Endometrial microvascular endothelial cells (primary cell): ENCODE measurements around the gene INF2. TPM values are rescaled to one million over a fixed set of nuclear protein-coding genes. Genes with fewer than 3 reads are reported as not detected.
"Not testable (repeated sequence)": the region's sequence is repeated elsewhere in the genome, so short reads cannot be mapped to it uniquely, and the experiment has no call there.

Source experiments
- in situ Hi-C: cut with HindIII; loops from 2 replicates; pipeline ENCODE4 v1.10.0; 2017; ENCODE audit warnings: low sequenced_read_pairs, low pct_unique_long_range_greater_than_20kb; ENCODE audit errors: inconsistent ontology term
- total RNA-seq: library from RNA; depleted of rRNA; stranded (reverse); fragments of >200 nt; gene quantifications from one replicate; pipeline ENCODE4 v1.2.3, GENCODE V29; 2015; ENCODE audit errors: inconsistent ontology term

Gene INF2
- total RNA-seq: 79.4 TPM

GRCh38 chr14:104689109-104689880 is at the start of gene INF2:
TSS of gene INF2 (plus strand) at chr14:104689618. CDS start at chr14:104701366, 11,748 bp downstream.
- in situ Hi-C loops: no loop called here

DNA sequence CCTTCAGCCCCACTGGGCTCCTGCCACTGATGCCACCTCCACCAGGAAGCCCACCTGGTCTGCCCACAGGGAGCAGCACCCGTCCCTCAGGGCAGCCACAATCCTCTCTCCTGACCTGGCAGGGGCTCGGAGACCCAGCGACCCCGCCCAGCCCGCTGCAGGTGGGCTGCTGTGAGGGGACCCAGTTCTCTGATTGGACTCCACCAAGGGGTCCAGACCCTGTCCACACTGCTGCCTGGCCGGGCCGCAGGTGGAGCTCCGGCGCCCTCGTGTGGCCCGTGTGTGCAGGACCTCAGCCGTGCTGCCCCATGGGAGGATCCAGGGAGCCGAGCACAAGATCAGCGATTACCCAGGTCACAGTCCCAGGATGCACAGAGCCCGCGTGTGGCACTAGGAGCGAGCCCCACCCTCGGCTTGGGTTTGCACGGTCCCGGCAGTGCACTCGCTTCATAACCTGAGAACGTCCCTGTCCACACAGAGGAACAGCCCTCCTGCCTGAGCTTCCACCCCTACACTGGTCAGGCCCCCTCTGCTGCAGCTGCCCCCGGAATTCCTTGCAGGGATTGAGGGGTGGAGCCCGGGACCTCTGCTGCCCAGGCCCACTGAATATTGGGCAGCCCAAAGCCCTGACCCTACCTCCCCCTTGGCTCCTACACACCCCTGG is 49.4 kb upstream of the INF2 start:
- in situ Hi-C loops: no loop called here

- in situ Hi-C loops: no loop called here
These were observed 48.7 kb upstream of the INF2 start for GRCh38 chr14:104640681-104641080.

DNA sequence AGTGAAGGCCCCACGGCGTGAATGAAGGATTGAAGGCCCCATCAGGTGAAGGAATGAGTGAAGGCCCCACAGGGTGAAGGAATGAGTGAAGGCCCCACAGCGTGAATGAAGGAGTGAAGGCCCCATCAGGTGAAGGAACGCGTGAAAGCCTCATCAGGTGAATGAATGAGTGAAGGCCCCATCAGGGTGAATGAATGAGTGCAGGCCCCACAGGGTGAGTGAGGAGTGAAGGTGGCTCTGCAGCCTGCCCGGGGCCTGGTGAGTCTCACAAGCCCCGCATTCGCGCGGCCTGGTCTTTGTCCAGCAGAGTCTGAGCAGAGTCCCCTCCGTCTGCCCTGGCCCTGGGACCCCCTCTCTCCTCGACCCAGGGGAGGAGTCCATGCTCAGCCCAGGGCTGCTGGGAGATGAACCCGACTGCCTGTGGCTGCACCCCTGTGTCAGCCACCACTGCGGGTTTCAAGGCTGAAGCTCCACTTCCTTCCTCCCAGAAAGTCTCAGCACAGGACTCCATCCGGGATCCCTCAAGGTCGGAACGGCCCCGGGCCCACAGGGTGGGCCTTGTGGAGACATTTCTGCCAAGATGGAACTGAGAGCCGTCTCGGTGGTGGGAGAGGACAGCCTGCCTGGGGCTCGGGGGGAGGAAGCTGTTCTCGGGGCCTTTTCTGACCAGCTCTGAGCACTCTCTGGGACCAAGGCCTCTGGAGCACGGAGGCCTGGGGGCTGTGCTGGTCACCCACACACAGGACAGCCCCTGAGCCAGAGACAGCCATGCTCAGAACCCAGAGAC is 47.5 kb upstream of the INF2 start:
- in situ Hi-C loops: no loop called here

- in situ Hi-C loops: no loop called here
These were observed 46.9 kb upstream of the INF2 start for GRCh38 chr14:104642540-104642868.

GRCh38 chr14:104643306-104643705 is 46.1 kb upstream of the INF2 start:
- in situ Hi-C loops: no loop called here

DNA sequence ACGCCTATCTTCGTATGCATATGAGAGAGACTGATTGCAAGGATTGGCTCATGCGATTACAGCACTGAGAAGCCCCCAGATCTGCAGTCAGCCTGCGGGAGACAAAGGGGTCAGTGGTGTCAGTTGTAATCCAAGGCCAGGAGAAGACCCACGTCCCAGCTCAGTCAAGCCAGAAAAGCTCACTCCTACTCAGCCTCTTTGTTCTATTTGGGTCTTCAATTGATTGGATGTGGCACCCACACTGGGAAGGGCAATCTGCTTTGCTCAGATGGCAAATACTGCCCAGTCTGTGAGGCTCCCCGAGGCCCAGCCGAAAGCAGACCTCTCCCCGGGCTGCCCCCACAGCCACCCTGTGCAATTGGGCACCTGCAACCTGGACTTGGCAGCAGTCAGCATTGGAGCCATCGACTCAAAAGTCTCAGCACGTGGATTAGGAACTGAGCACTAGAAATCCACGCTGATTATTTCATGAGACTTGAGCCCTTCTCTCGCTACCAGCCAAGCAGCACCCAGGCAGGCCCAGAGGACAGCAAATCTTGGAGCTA is 45.3 kb upstream of the INF2 start:
- in situ Hi-C loops: no loop called here

GRCh38 chr14:104644656-104645378 is 44.6 kb upstream of the INF2 start:
- in situ Hi-C loops: no loop called here

DNA sequence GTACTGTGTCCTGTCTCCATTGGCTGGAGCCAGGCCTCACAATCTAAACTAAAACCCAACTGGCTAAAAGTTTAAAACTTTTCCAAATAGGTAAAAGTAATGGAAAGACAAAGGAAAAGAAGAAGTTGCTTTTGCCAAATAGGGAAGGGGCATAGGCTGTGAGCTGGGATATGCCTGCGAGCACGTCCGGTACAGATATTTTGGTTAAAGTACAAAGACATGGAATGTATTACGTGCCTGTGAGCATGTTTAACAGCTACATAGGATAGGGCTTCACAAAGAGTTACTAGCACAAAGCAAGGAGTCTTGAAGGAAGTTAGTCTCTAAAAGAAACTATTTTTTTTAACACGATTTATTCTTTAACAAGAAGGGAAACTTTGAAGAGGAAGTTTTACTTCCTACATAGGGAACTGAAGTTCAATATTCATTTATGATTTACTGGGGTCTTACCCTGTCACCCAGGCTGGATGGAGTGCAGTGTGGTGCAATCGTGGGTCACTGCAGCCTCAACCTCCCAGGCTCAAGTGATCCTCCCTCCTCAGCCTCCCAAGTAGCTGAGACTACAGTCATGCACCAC is 41.9 kb upstream of the INF2 start:
- in situ Hi-C loops: no loop called here

- in situ Hi-C loops: no loop called here
These were observed 39.1 kb upstream of the INF2 start for GRCh38 chr14:104650057-104650980.

- in situ Hi-C loops: no loop called here
These were observed 38.2 kb upstream of the INF2 start for GRCh38 chr14:104650981-104651875.

DNA sequence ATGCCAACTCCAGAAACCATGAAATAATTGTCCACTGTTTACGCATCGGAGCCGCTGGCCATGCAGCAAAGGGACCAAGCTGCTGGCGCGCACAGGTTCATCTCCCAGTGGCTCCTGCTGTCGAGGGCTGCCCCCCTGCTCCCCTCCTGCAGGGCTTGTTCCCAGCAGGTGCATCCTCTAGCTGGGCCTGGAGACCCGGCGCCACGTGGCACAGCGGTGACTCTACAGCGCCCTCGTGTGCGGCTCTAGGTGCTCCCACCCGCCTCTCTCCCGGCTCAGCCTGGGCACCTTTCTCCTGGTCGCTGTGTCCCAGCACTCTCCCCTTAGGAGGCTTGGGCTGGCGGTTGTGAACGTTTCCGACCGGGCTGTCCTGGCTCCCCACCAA is 37.5 kb upstream of the INF2 start:
- in situ Hi-C loops: no loop called here

GRCh38 chr14:104652386-104652785 is 37.0 kb upstream of the INF2 start:
- in situ Hi-C loops: no loop called here

GRCh38 chr14:104653130-104653920 is 36.1 kb upstream of the INF2 start:
- in situ Hi-C loops: not testable (repeated sequence)

GRCh38 chr14:104654119-104654518 is 35.3 kb upstream of the INF2 start:
- in situ Hi-C loops: no loop called here
